A549 (cell line): Measurements from ENCODE around the gene SNX19. TPM values are rescaled to one million over a fixed set of nuclear protein-coding genes. Genes with fewer than 3 reads are reported as not detected.

Experiments
- ATAC-seq, 2 experiments: fragments of 200-7000 bp in 1 of 2; fragments of >200 bp in 1 of 2; cut with Nextera tagmentation in 1 of 2; cut with Tn5 transposase in 1 of 2; 3 replicates each; pipeline versions ENCODE4 v1.8.0 to v1.9.1; 2018 to 2020; ENCODE audit warnings: mild to moderate bottlenecking in 1 of 2, moderate library complexity in 1 of 2
- CTCF ChIA-PET: fragments of 300-600 bp; sonication (Branson Sonifier 250); formaldehyde crosslinking; extraction: SDS; loops from one replicate; lab custom pipeline; 2021; ENCODE audit warnings: antibody characterized with exemption, inconsistent platforms; lab: Yijun Ruan, JAX
- POLR2A ChIA-PET: fragments of 350-600 bp; formaldehyde crosslinking; extraction: SDS; loops from one replicate; lab custom pipeline; 2021; ENCODE audit warnings: antibody characterized with exemption, inconsistent platforms; lab: Yijun Ruan, JAX
- DNase-seq, 2 experiments: peaks; one replicate each; pipeline versions ENCODE4 v3.0.0 to v3.0.0-alpha.2; 2011 to 2016; ENCODE audit warnings: low read depth in 1 of 2, low spot score in 1 of 2
- FAIRE-seq: peaks from 2 replicates; lab custom pipeline; 2011; peaks lifted over from hg19 to GRCh38; lab: Jason Lieb, UNC
- H3K27ac ChIP-seq, 2 experiments: fragments of >200 bp; sonication (Bioruptor Twin); formaldehyde crosslinking; 3 replicates each; pipeline ENCODE4 v1.5.1; 2016 to 2017
- H3K4me1 ChIP-seq: fragments of >200 bp; sonication (Bioruptor Twin); formaldehyde crosslinking; 3 replicates; pipeline ENCODE4 v1.6.1; 2016
- H3K4me2 ChIP-seq: fragments of >200 bp; sonication (Bioruptor Twin); formaldehyde crosslinking; 3 replicates; pipeline ENCODE4 v1.6.1; 2016
- H3K4me3 ChIP-seq: fragments of >200 bp; sonication (Bioruptor Twin); formaldehyde crosslinking; 3 replicates; pipeline ENCODE4 v1.5.1; 2016
- H3K9me3 ChIP-seq: fragments of >200 bp; sonication (Bioruptor Twin); formaldehyde crosslinking; 3 replicates; pipeline ENCODE4 v1.6.1; 2016
- BCL3 ChIP-seq: fragments of >200 bp; sonication (Bioruptor Twin); formaldehyde crosslinking; IDR thresholded peaks from 3 replicates; pipeline ENCODE4 v1.6.1; 2016
- CBX2 ChIP-seq: fragments of 200-600 bp; sonication (generic); IDR thresholded peaks from 2 replicates; pipeline ENCODE4 v1.6.1; 2016; ENCODE audit warnings: low read depth, mild to moderate bottlenecking, borderline replicate concordance
- CBX8 ChIP-seq: fragments of 200-600 bp; sonication (generic); IDR thresholded peaks from 2 replicates; pipeline ENCODE4 v1.6.1; 2016
- CTCF ChIP-seq: fragments of >200 bp; sonication (Bioruptor Twin); formaldehyde crosslinking; IDR thresholded peaks from 3 replicates; pipeline ENCODE4 v1.5.1; 2016
- E2F6 ChIP-seq: IDR thresholded peaks from 2 replicates; pipeline ENCODE4 v1.6.1; 2012; ENCODE audit warnings: low read depth, borderline replicate concordance
- EHF ChIP-seq: fragments of 250-450 bp; sonication (Bioruptor Pico); IDR thresholded peaks from 2 replicates; pipeline ENCODE4 v1.5.0; 2020; ENCODE audit warnings: mild to moderate bottlenecking
- ESRRA ChIP-seq: fragments of 150-350 bp; IDR thresholded peaks from 2 replicates; pipeline ENCODE4 v1.6.1; 2014; ENCODE audit warnings: mild to moderate bottlenecking, low read length, borderline replicate concordance
- FOSL2 ChIP-seq, 2 experiments: fragments of 450-650 bp in 1 of 2; fragments of >200 bp in 1 of 2; sonication (Bioruptor Twin) in 1 of 2; formaldehyde crosslinking; IDR thresholded peaks; 2 replicates each; pipeline versions ENCODE4 v1.5.0 to v1.6.1; 2016 to 2020; ENCODE audit warnings: mild to moderate bottlenecking in 1 of 2, moderate library complexity in 1 of 2
- GATA3 ChIP-seq: IDR thresholded peaks from 2 replicates; pipeline ENCODE4 v1.6.1; 2012; ENCODE audit warnings: borderline replicate concordance
- HDAC2 ChIP-seq: fragments of 200-600 bp; sonication (generic); IDR thresholded peaks from 2 replicates; pipeline ENCODE4 v1.6.1; 2016
- HEYL ChIP-seq: fragments of 250-450 bp; sonication (Bioruptor Pico); IDR thresholded peaks from 2 replicates; pipeline ENCODE4 v1.8.0; 2021; ENCODE audit warnings: mild to moderate bottlenecking, moderate library complexity
- HOXB13 ChIP-seq: fragments of 250-450 bp; sonication (Bioruptor Pico); IDR thresholded peaks from 2 replicates; pipeline ENCODE4 v1.5.0; 2020; ENCODE audit warnings: low read depth, mild to moderate bottlenecking, moderate library complexity
- HOXB5 ChIP-seq: fragments of 250-450 bp; sonication (Bioruptor Pico); IDR thresholded peaks from 2 replicates; pipeline ENCODE4 v1.5.0; 2020; ENCODE audit warnings: mild to moderate bottlenecking, moderate library complexity
- JUNB ChIP-seq: fragments of >200 bp; sonication (Bioruptor Twin); formaldehyde crosslinking; IDR thresholded peaks from 2 replicates; pipeline ENCODE4 v1.6.1; 2016
- KDM1A ChIP-seq: fragments of 200-600 bp; sonication (generic); IDR thresholded peaks from 2 replicates; pipeline ENCODE4 v1.6.1; 2016; ENCODE audit warnings: low read depth, mild to moderate bottlenecking
- MAFK ChIP-seq: fragments of 450-650 bp; IDR thresholded peaks from 2 replicates; pipeline ENCODE4 v1.6.1; 2014; ENCODE audit not compliant: partially characterized antibody
- MAX ChIP-seq: IDR thresholded peaks from 2 replicates; pipeline ENCODE4 v1.6.1; 2012
- NFE2L2 ChIP-seq: fragments of 150-350 bp; conservative IDR thresholded peaks from 2 replicates; pipeline ENCODE4 v1.6.1; 2014; ENCODE audit warnings: low read length
- PHF8 ChIP-seq: fragments of 200-600 bp; sonication (generic); IDR thresholded peaks from 2 replicates; pipeline ENCODE4 v1.6.1; 2016; ENCODE audit warnings: low read depth, mild to moderate bottlenecking, antibody characterized with exemption, moderate library complexity, borderline replicate concordance
- RCOR1 ChIP-seq: fragments of 150-350 bp; IDR thresholded peaks from 2 replicates; pipeline ENCODE4 v1.6.1; 2014; ENCODE audit warnings: antibody characterized with exemption, low read length, low read depth
- RNF2 ChIP-seq: fragments of 200-600 bp; sonication (generic); IDR thresholded peaks from 2 replicates; pipeline ENCODE4 v1.6.1; 2016; ENCODE audit warnings: low read depth, mild to moderate bottlenecking, antibody characterized with exemption, moderate library complexity, borderline replicate concordance
- ZFP36 ChIP-seq: fragments of 450-650 bp; IDR thresholded peaks from 2 replicates; pipeline ENCODE4 v1.6.1; 2014; ENCODE audit warnings: borderline replicate concordance; ENCODE audit not compliant: partially characterized antibody
- ZNF302 ChIP-seq: fragments of 250-450 bp; sonication (Bioruptor Pico); IDR thresholded peaks from 2 replicates; pipeline ENCODE4 v1.9.0; 2021; ENCODE audit warnings: inconsistent platforms, mild to moderate bottlenecking, moderate library complexity
- ZSCAN20 ChIP-seq: fragments of 250-450 bp; sonication (Bioruptor Pico); IDR thresholded peaks from 2 replicates; pipeline ENCODE4 v1.8.0; 2022; ENCODE audit warnings: mild to moderate bottlenecking, moderate library complexity
- WGBS: methylation state at CpG from one replicate; pipeline ENCODE4 v1.1.6; 2017; ENCODE audit errors: missing lambda C conversion rate; 5-methylcytosine and 5-hydroxymethylcytosine counted together
- polyA plus RNA-seq, 4 experiments: library from polyadenylated mRNA; depleted of rRNA in 3 of 4; stranded (reverse); fragments of >200 nt; fragmentation: RNase III in 1 of 4; extraction: RNeasy Plus Mini Kit Qiagen cat#74134 plus additional on column Dnase treatment in 1 of 4; gene quantifications; 2 replicates in 3 of 4; 3 replicates in 1 of 4; pipeline ENCODE4 v1.2.3, GENCODE V29; 2011 to 2017

The SNX19 gene
- polyA plus RNA-seq, 2 of the 4 experiments (the other 2 are of a cell fraction): 13.4 to 26.7 TPM

GRCh38 chr11:130909650-130910049 lies 6.6 kb downstream of the SNX19 start:
- ChIA-PET POLR2A (no interaction called here), CTCF (interaction anchor here (1.2 to 2.3 kb wide), 4 partner anchors 9 to 479 kb away, joined by 3 to 10 read pairs (median 5); no protein-coding TSS in a partner anchor)
- H3K4me1 ChIP-seq: 0 out of 3 replicates have a peak, but pooled peaks cover 4% of the 10 kb centered on the region
- FAIRE-seq (no peak), DNase-seq (no peak), ATAC-seq (no peak)
- no peak for TF ChIP-seq ZSCAN20 (CRISPR knock-in tag)
- no peak for TF ChIP-seq HOXB5
- no peak for TF ChIP-seq RNF2
- TF ChIP-seq HDAC2: no peak
- no peak for TF ChIP-seq HOXB13
- no peak for TF ChIP-seq ZFP36
- TF ChIP-seq E2F6: no peak
- TF ChIP-seq HEYL: no peak
- no peak for TF ChIP-seq CBX2
- no peak for TF ChIP-seq KDM1A
- TF ChIP-seq MAFK: no peak
- TF ChIP-seq BCL3: no peak
- TF ChIP-seq PHF8: no peak
- no peak for TF ChIP-seq NFE2L2
- no peak for TF ChIP-seq CBX8
- TF ChIP-seq ZNF302: no peak
- 88% methylated on average over 1 of the region's 1 CpG for WGBS
- H3K9me3 ChIP-seq: peaks cover 14% of the 10 kb centered on the region; the same call in 1 of the 3 replicates
- H3K27ac ChIP-seq: no peak overlapping the region
- H3K4me2 ChIP-seq: no peak overlapping the region
- H3K4me3 ChIP-seq: no peak overlapping the region

GRCh38 chr11:130908770-130909625 lies 7.3 kb downstream of the SNX19 start:
- POLR2A ChIA-PET: interaction anchor here (1.5 kb wide), 1 partner anchor 11 kb away, joined by 4 read pairs; no protein-coding TSS in a partner anchor
- H3K9me3 ChIP-seq: peaks cover 7% of the 10 kb centered on the region; the same call in 1 of the 3 replicates
- 0 out of 3 replicates have a peak, but pooled peaks cover 4% of the 10 kb centered on the region for H3K4me1 ChIP-seq
- WGBS: 72% methylated on average over 4 of the region's 4 CpGs
- H3K27ac ChIP-seq: no peak overlapping the region
- DNase-seq (no peak), FAIRE-seq (no peak), ATAC-seq (peak in 1 of 2 experiments; percentile 78; a peak in 3 of 6 replicates)
- H3K4me2 ChIP-seq: no peak overlapping the region
- TF ChIP-seq GATA3 (no peak), MAFK (no peak), JUNB (no peak)
- CTCF ChIA-PET: interaction anchor here (1.2 to 2.3 kb wide), 3 partner anchors 8 to 478 kb away, joined by 3 to 10 read pairs (median 4); no protein-coding TSS in a partner anchor
- H3K4me3 ChIP-seq: no peak overlapping the region

GRCh38 chr11:130908061-130908460 lies 8.2 kb downstream of the SNX19 start:
- no peak overlapping the region for H3K4me2 ChIP-seq
- ChIA-PET POLR2A (interaction anchor here (1.5 kb wide), 1 partner anchor 11 kb away, joined by 4 read pairs; no protein-coding TSS in a partner anchor), CTCF (interaction anchor here (2.0 to 2.1 kb wide), 2 partner anchors 8 to 46 kb away, joined by 10 to 11 read pairs; partner anchors contain the start of gene SNX19)
- H3K4me1 ChIP-seq: 0 out of 3 replicates have a peak, but pooled peaks cover 4% of the 10 kb centered on the region
- H3K9me3 ChIP-seq: no peaks in the 10 kb centered on the region
- ATAC-seq (no peak), FAIRE-seq (no peak), DNase-seq (no peak)
- WGBS: 88% methylated on average over 6 of the region's 6 CpGs
- H3K27ac ChIP-seq: no peak overlapping the region
- TF ChIP-seq ESRRA (no peak), NFE2L2 (no peak), FOSL2 (IDR thresholded peaks at IDR 0.05) (no peak), FOSL2 (CRISPR knock-in tag; IDR thresholded peaks at IDR 0.05) (no peak), JUNB (no peak), CTCF (no peak), PHF8 (no peak), BCL3 (no peak), MAX (no peak), EHF (CRISPR knock-in tag) (no peak), HOXB13 (no peak), RCOR1 (no peak)
- no peak overlapping the region for H3K4me3 ChIP-seq
